Measurements from ENCODE around the gene CDK4. TPM values are rescaled to one million over a fixed set of nuclear protein-coding genes. Genes with fewer than 3 reads are reported as not detected.
"Not testable (repeated sequence)": the region's sequence is repeated elsewhere in the genome, so short reads cannot be mapped to it uniquely, and the experiment has no call there.

Gene CDK4
- total RNA-seq, 1 experiment from 2014 or later, result 218 TPM

- no peak overlapping the region for H3K23ac ChIP-seq (ENCODE audit: insufficient read length, low read depth, low read length)
- H3K79me2 ChIP-seq (ENCODE audit: insufficient read depth, low read length), result no peaks in the 10 kb centered on the region
- no peak overlapping the region for H4K8ac ChIP-seq (replicated peaks; ENCODE audit: insufficient read length, low read depth, low read length)
- no peak overlapping the region for H4K91ac ChIP-seq (ENCODE audit: insufficient read length, low read depth, low read length)
- H3K23me2 ChIP-seq (ENCODE audit: insufficient read length, low read depth, low read length, poor library complexity, severe bottlenecking), result peaks cover 8% of the 10 kb centered on the region
- no peak for TF ChIP-seq CTCF (conservative IDR thresholded peaks at IDR 0.05)
- H2BK15ac ChIP-seq (ENCODE audit: low read depth, low read length), result no peak overlapping the region
- Mint-ChIP-seq H3K4me1 (peaks cover 7 to 12% of the 10 kb centered on the region in 2 experiments; a peak in 3 of 4 replicates), H3K4me3 (no peak overlapping the region), H3K9me3 (no peaks in the 10 kb centered on the region), H3K27me3 (ENCODE audit: low read depth) (peaks cover 7% of the 10 kb centered on the region; the same call in 1 of the 2 replicates), H3K36me3 (ENCODE audit: insufficient read depth in 1 of 3, low read depth in 3 of 3) (peaks cover 8 to 20% (median 12%) of the 10 kb centered on the region in 3 experiments), H3K27ac (no peak overlapping the region)
- H2BK120ac ChIP-seq (ENCODE audit: low read depth, low read length, poor library complexity, severe bottlenecking), result no peak overlapping the region
- H3K14ac ChIP-seq (ENCODE audit: insufficient read depth, low read length), result no peak overlapping the region
- WGBS (ENCODE audit: extremely low coverage, insufficient read length, low lambda C conversion rate), result no CpG with 5 or more reads among the region's 3 CpGs
- no peak overlapping the region for H3T11ph ChIP-seq (ENCODE audit: low read length)
- no peak overlapping the region for H2BK12ac ChIP-seq (ENCODE audit: insufficient read length, low read depth, low read length)
- H3K18ac ChIP-seq (ENCODE audit: insufficient read length, low read depth, low read length), result no peak overlapping the region
- H3K56ac ChIP-seq (ENCODE audit: insufficient read length, low read depth, low read length), result no peak overlapping the region
- DNase-seq, result no peak
- no peak overlapping the region for H3K4ac ChIP-seq (ENCODE audit: low read depth, low read length)
- no peak overlapping the region for H2BK20ac ChIP-seq (ENCODE audit: low read depth, low read length, poor library complexity, severe bottlenecking)
- no peak overlapping the region for H2BK5ac ChIP-seq (ENCODE audit: insufficient read length, low read length)
- H3K9me3 ChIP-seq (ENCODE audit: control insufficient read depth, low read depth, low read length), result no peaks in the 10 kb centered on the region
- H4K20me1 ChIP-seq (ENCODE audit: control insufficient read depth, insufficient read depth, insufficient read length), result no peaks in the 10 kb centered on the region
- no peak overlapping the region for H3K9ac ChIP-seq (ENCODE audit: extremely low read depth, insufficient read length, low read length)
- H4K5ac ChIP-seq (ENCODE audit: insufficient read length, low read depth, low read length), result no peak overlapping the region
- H3K27ac ChIP-seq (ENCODE audit: insufficient read length, low read depth, low read length), result no peak overlapping the region
- H3K79me1 ChIP-seq (ENCODE audit: insufficient read depth, low read depth, low read length, poor library complexity, severe bottlenecking), result no peaks in the 10 kb centered on the region
- no peak overlapping the region for H3K4me2 ChIP-seq (ENCODE audit: insufficient read depth, insufficient read length, low read length)
- H2AK5ac ChIP-seq (ENCODE audit: insufficient read length, low read length), result no peak overlapping the region
- H3K4me1 ChIP-seq (ENCODE audit: insufficient read depth, low read length), result no peaks in the 10 kb centered on the region
- H3K27me3 ChIP-seq (ENCODE audit: insufficient read depth, low read length), result no peaks in the 10 kb centered on the region
- H2AFZ ChIP-seq (ENCODE audit: low read length), result no peak overlapping the region
Measured at GRCh38 chr12:57775044-57775443, 22.9 kb upstream of the CDK4 start.

- not testable (repeated sequence) for H3K27me3 ChIP-seq (ENCODE audit: insufficient read depth, low read length); H3K56ac ChIP-seq (ENCODE audit: insufficient read length, low read depth, low read length); H3K4me2 ChIP-seq (ENCODE audit: insufficient read depth, insufficient read length, low read length); H3K79me2 ChIP-seq (ENCODE audit: insufficient read depth, low read length); H2BK120ac ChIP-seq (ENCODE audit: low read depth, low read length, poor library complexity, severe bottlenecking); H3K79me1 ChIP-seq (ENCODE audit: insufficient read depth, low read depth, low read length, poor library complexity, severe bottlenecking); DNase-seq; H4K5ac ChIP-seq (ENCODE audit: insufficient read length, low read depth, low read length); H2BK20ac ChIP-seq (ENCODE audit: low read depth, low read length, poor library complexity, severe bottlenecking); H3T11ph ChIP-seq (ENCODE audit: low read length); H4K20me1 ChIP-seq (ENCODE audit: control insufficient read depth, insufficient read depth, insufficient read length); H4K91ac ChIP-seq (ENCODE audit: insufficient read length, low read depth, low read length); H4K8ac ChIP-seq (replicated peaks; ENCODE audit: insufficient read length, low read depth, low read length); H3K4me1 ChIP-seq (ENCODE audit: insufficient read depth, low read length); H3K14ac ChIP-seq (ENCODE audit: insufficient read depth, low read length); H2AFZ ChIP-seq (ENCODE audit: low read length); H2BK15ac ChIP-seq (ENCODE audit: low read depth, low read length); H3K23me2 ChIP-seq (ENCODE audit: insufficient read length, low read depth, low read length, poor library complexity, severe bottlenecking); H3K9me3 Mint-ChIP-seq; H2AK5ac ChIP-seq (ENCODE audit: insufficient read length, low read length); H3K27ac ChIP-seq (ENCODE audit: insufficient read length, low read depth, low read length); H3K9me3 ChIP-seq (ENCODE audit: control insufficient read depth, low read depth, low read length); H2BK5ac ChIP-seq (ENCODE audit: insufficient read length, low read length); H2BK12ac ChIP-seq (ENCODE audit: insufficient read length, low read depth, low read length); H3K18ac ChIP-seq (ENCODE audit: insufficient read length, low read depth, low read length); H3K4ac ChIP-seq (ENCODE audit: low read depth, low read length); H3K23ac ChIP-seq (ENCODE audit: insufficient read length, low read depth, low read length); H3K4me3 Mint-ChIP-seq; H3K9ac ChIP-seq (ENCODE audit: extremely low read depth, insufficient read length, low read length); H3K27me3 Mint-ChIP-seq (ENCODE audit: low read depth); H3K27ac Mint-ChIP-seq
- Mint-ChIP-seq H3K36me3 (ENCODE audit: insufficient read depth in 1 of 3, low read depth in 3 of 3) (peaks cover 12 to 24% (median 16%) of the 10 kb centered on the region in 3 experiments), H3K4me1 (peaks cover 7 to 12% of the 10 kb centered on the region in 2 experiments; a peak in 3 of 4 replicates)
- no CpG with 5 or more reads among the region's 11 CpGs for WGBS (ENCODE audit: extremely low coverage, insufficient read length, low lambda C conversion rate)
Measured at GRCh38 chr12:57774634-57775033, 22.5 kb upstream of the CDK4 start.

Data from H9 (cell line).